HG02623 (cell line): ENCODE results near the gene SMU1.
"Not testable (repeated sequence)": the region's sequence is repeated elsewhere in the genome, so short reads cannot be mapped to it uniquely, and the experiment has no call there.

ENCODE experiments used
- ATAC-seq: cut with Tn5 transposase; IDR thresholded peaks from one replicate; pipeline ENCODE4 v1.9.1; 2021; ENCODE audit warnings: moderate library complexity; ENCODE audit not compliant: unreplicated experiment

SMU1 gene

DNA sequence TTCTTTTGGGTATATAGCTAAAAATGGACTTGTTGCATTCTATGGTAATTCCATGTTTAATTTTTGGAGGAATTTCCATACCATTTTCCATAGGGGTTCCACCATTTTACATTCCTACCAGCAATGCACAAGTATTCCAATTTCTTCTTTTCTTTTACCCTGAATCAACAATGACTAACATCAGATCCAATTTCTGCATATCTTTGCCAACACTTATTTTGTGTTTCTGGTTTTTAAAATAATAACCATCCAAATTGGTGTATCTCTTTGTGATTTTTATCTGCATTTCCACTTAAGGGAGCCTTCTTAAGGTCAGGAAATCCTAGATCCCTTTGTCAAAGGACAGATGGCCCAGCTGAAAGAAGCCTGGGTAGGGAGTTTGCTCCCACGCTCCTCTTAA, 29.5 kb upstream of the SMU1 start:
- no peak for ATAC-seq

DNA sequence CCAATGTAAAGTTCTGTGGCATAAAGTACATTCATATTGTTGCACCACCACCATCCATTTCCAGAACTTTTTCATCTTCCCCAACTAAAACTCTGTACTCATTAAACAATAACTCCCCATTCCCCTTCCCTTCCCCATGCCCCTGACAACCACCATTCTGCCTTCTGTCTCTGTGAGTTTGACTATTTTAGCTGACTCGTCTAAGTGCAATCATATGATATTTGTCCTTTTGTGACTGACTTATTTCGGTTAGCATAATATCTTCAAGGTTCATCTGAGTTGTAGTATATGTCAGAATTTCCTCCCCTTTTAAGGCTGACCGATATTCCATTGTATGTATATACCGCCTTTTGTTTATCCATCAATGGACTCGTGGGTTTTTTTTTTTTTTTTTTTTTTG, 29.0 kb upstream of the SMU1 start:
- ATAC-seq: no peak

DNA sequence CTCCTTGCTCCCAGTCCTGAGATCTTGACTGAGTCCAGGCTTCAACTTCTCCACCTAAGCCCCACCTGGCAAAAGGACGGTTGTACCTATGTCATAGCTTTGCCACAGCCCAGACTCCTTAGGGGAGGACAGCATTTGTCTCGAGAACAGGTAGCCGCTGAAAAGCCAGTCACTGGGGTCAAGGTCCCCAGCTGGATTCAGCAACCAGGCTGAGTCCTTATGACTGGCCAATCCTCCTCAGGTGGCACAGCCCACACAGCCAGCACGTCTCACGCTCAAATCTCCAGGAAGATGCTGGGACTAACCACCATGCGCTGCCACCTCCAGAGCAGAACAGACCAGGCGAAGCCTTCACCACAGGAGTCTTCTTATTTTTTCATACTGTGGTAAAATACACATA, 27.9 kb upstream of the SMU1 start:
- no peak for ATAC-seq

DNA sequence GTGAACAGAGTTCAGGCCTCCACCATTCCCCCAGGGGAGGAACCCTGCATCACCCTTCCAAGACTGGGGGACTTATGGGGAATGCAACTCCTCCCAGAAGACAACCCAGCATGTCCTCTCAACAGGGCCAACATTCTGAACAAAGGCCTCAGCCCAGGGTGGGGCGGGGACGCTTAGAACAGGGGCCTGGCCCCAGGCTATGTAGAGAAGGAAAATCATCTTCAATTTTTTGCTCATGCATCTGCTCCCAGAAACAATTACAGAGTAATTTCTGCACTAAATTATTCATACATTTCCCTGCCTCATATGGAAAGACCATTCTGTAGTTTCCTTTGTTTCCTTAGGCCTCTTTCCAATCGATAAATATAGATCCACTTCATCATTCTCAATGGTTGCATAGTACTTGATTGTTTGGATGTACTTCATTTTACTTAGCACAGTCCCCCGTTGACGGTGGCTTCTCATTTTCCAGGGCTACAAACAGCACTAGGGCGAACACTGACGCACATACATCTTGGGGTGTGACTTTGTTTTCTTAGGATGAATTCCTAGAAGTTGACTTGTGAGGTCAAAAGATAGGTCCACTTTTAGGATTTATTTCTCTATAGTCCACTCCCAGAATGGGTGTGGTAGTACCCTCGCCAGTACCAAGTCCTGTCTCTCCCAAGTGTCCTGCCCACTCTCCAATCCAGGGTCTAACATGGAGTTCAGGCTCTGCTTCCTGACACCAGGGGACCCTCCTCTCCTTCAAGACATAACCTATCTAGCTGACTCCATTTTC, 27.2 kb upstream of the SMU1 start:
- no peak for ATAC-seq

DNA sequence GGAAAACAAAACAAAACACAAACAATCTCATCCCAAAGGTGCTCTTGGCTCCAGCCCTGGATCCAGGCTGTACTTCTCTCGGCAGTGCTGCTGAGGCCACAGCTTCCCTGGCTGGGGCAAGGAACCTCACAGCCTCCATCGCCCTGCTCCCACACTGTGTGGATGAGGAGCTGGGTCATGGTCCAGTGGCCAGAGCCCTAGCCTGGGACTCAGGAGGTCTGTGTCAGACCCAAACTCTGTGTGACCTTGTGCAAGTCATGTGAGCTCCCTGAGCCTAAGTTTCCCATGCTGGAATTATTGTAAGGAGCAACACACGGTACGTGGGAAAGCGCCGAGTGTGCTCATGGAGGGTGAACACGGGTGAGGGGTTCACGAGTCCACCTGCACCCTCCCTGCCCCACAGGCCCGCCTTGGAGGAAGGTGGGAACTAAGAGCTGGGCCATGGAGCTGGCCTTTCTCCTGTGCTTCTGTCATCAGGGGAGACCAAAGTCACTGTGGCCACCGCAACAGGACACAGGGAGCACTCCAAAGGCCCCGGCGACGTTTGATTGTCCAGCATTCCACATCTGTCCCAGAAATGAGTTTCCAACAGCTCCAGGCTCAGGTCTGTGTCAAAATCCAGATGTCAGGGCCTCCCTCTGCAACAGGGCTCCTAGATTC, 26.2 kb upstream of the SMU1 start:
- ATAC-seq: no peak

DNA sequence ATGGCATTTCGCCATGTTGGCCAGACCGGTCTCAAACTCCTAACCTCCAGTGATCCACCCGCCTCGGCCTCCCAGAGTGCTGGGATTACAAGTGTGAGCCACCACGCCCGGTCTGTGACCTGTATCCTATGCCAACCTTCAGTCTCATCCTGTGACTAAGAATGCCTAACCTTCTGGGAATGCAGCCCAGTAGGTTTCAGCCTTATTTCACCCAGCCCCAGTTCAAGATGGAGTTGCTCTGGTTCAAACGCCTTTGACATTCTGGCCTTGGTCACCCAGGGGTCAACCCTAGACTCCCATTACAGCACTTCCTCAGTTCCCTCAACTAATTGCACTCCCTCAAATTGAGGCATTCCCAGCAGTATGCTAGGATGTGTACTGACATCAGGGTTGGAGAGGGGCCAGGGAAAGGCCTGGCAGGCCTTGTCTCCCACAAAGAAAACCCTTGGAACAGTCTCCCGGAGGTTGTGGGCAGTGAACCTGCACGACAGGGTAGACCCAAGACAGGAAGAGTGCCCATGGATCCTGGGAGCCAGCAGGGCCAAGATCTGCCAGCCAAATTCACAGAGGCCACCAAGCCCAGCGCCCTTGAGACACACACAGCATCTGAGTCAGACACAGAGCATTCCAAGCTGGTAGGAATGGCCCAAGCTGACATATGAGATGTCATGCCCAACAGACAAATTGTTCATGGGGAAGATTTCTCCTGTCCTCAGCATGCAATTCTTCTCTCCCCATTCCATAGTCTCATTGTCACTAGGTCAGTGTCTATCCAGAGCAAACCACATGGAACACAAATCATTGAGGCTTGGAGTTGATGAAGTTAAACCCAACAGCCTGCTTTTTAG, 24.9 kb upstream of the SMU1 start:
- ATAC-seq: no peak

DNA sequence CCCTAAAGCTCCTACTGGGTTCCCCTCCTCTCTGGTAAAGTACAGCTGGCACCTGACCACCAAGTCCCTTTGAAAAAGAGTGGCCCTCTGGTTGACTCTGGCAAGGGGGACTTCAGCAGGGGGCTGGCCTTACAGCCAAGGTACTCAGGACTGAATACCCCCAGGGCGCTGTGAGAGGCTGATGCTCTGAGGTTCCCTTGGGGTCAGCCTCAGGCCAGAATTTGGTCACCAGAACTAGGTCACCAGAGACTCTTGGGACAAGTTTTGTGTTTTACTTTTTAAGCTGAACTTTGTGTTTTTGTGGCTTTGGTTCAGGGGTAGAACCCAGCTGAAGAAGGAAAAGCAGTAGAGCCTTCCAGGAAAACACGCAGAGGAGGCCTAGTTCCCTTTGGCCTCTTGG, 23.3 kb upstream of the SMU1 start:
- ATAC-seq: no peak

DNA sequence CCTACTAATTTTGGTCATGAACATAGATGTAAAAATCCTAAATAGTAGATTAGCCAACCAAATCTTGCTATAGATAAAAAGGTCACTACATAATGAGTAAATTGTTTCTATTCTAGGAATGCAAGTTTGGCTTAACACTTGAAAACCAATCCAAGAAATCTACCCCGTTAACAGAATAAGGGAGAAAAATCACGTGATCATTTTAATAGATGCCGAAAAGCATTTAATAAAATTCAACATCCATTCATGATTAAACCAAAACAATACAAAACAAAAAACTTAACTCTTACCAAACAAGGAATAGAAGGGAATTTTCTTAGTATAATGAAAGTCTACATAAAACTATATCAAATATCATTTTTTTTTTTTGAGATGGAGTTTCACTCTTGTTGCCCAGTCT, 20.7 kb upstream of the SMU1 start:
- no peak for ATAC-seq

DNA sequence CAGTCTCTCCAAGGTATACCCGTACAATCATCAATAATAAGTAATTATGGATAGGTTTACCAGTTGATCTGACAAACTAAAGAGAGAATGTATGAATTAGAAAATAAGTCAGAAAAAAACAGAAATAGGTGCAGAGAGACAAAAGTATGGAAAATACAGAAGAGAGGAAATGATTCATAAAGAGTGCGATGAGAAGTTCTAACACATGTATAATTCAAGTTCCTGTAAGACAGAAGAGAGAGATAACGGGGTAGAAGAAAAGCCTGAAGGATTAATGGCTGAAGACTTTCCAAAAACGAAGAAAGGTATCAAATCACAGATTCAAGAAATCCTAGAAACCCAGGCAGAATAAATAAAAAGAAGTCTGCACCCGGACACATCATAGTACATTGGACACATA, 16.2 kb upstream of the SMU1 start:
- no peak for ATAC-seq

DNA sequence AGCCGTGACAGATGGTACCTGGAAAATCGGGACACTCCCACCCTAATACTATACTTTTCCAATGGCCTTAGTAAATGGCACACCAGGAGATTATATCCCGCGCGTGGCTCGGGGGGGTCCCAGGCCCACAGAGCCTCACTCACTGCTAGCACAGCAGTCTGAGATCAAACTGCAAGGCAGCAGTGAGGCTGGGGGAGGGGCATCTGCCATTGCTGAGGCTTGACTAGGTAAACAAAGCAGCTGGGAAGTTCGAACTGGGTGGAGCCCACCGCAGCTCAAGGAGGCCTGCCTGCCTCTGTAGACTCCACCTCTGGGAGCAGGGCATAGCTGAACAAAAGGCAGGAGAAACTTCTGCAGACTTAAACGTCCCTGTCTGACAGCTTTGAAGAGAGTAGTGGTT, 9.2 kb upstream of the SMU1 start:
- ATAC-seq: not testable (repeated sequence)

DNA sequence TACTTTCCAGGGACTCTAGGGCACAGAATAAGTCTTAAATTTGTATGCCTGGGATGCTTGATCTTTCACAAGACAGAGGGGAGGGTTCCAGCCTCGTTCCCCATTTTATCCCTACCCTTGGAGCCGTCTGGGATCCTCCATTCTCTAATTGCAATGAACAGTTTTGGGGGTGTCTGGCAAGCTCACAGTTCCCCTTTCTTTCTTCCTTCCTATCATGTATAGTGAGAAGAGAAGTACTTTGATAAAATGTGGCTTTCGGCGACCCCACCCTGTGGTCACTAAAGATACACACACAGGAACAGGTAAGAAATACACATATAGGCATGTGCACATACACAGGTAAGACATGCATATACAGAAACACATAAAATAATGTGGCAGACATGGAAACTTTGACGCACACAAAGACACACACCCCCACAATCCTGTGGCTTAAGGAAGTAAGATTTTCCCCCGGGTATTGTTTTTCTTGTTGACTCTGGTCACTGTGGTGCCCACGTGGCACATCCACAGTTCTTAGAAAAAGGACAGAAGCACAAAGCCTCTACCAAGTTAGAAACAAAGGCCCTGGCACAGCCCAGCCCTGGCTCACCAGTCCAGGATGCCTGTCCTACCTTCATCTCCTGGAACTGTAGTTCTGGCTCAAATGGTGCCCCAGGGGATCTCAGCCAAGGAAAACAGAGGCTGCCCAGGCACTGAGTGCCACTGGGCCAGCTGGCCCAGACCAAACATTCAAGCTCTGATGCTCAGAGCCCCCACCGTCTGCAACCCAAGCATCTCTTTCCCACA, 6.3 kb upstream of the SMU1 start:
- ATAC-seq: no peak

DNA sequence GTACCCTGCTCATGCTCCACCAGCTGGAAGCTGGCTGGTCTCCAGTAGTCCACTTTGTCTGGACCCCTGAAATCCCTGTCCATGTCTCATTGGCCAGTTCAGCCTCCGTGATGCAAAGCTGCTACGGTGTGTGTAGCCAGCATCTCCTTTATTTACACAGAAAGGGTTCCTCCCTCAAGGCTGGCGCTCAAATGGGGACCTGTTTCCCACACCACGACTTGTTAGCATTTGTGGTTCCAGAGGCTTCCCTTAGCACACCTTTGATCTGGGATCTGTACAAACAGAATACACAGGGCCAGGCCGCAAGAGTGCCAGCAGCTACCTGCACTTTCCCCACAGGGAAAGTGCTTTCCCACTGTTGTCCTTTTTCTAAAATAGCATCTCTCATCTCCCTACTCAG, 5.7 kb upstream of the SMU1 start:
- no peak for ATAC-seq

DNA sequence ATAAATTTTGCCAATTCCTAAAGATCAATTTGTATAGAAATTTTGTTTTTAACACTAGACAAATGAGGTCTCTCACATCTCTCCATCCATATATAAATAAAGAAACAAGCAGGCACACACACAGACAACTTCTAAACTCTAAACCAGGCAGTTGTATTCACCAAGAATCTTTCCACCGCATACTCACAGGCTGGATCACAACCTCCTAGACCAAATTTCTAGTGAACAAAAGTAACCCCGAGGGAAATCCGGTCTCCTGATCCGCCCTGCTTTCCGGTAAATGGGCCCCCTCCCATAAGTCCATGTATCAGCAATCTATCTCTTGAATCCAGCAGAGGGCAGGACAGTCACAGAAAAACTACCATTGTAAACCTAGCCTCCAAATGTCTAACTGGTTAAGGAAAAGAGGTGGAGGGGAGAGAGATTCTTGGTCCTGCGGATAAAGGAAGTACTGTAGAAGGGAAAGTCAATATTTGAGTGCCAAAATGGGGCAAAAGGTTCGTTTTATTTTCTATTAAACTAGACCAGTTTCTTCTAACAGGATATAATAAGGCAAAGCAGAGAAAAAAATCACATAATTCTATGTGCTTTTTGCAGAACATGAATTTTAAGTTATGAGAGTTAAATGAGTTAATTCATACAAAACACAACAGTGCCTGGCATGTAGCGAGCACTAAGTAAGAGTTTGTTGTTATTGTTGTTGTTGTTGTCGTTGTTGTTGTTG, 4.8 kb upstream of the SMU1 start:
- peak; percentile 47 for ATAC-seq

DNA sequence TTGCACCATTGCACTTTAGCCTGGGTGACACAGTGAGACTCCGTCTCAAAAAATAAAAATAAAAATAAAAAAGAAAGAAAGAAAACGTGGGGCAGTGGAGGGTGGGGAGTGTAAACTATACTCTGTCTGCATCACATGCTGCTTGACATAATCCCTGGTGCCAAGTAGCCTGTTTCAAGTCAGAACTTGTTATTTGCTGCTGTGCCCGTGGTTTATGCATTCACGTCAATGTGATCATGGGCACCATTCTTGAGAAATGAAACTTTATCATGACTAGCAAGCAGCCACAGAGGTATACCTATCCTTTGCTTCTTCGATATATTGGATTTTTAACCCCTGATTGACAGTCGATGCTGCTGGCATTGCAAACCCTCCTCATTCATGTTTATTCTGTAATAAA, 4.1 kb upstream of the SMU1 start:
- no peak for ATAC-seq

DNA sequence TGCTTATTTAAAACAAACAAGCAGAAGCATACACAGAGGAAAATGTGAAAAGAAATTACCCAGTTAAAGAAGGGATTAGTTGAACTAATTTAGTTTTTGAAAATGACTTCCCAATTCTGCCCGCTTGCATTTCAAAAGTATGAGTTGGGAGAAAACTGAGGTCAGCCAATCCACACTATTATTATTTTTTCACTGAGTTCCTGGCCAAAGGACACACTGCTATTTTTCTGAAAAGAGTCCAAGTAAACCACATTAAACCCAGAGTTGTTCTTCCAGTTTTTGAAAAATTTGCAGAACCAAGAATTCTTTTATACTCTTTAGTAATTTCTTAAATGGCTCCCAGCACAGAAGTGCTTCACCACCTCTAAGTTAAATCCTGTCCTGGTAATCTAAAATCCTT, 7.5 kb downstream of the SMU1 start:
- ATAC-seq: no peak

DNA sequence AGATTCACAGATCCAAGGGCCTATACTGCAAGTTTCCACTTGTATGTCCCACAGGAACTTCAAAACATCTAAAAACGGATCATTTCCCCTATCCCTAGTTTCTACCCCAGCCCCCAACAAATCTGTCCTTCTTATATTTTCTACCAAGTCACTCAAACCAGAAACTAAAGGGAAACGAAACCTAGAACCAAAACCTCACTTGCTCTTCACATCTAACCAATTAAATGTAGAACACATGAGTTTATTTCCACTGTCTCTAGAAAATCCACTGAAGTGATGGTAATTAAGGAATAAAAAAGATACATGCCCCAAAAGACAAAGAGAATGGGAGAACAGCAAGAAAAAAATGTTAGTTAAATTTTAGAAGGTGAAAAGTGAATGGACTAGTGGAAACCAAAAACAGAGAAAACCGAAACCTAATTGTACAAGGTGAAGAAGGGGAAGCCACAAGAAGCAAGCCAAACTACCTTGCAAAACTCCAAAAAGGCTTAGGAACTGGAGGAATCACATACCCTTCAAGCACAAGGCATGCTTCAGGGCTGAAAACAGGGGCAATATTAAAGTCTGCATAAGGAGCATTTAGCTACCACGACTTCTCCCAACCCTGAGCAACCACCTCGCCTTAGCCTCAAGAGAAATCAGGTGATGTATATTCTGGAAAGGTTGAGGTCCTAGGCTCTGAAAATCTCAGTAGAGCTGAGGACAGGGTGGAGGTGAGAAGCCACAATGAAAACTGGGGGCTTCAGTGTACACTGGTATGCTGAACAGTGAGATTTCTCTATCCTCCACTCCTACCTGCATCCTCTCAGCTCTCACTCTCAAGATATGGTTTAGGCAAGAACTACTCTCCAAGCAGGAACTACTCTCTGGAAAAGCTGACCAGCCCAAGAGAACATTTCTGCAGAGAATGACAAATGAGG, 11.1 kb downstream of the SMU1 start:
- peak; percentile 80 for ATAC-seq

DNA sequence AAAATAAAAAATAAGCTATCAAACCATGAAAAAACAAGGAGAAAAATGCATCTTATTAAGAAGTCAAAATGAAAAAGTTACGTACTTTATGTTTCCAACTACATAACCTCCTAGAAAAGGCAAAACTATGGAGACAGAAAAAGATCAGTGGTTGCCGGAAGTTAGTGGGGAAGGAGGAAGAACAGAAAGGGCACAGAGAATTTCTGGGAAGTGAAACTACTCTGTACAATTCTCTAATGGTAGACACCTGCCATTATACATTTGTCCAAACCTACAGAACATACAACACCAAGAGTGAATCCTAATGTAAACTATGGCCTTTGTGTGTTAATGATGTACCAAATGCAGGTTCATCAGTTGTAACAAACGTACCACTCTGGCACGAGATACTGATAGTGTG, 25.3 kb downstream of the SMU1 start:
- no peak for ATAC-seq

DNA sequence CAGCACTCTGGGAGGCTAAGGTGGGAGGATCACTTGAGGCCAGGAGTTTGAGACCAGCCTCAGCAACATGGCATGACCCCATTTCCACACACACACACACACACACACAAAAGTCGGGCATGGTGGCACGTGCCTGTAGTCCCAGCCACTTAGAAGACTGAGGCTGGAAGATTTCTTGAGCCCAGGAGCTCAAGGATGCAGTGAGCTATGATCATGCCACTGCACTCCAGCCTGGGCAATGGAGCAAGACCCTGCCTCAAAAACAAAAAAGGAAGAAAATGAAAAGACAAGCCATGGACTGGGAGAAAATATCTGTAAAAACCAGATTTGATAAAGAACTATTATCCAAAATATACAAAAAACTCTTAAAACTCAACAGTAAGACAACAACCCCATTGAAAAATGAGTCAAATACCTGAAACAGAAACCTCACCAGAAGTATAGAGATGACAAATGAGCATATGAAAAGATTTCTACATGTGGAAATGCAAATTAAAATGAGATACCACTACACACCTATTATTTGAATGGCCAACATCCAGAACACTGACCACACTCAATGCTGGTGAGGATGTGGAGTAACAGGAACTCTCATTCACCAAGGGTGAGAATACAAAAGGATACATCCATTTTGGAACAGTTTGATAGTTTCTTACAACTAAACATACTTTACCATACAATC, 26.7 kb downstream of the SMU1 start:
- peak; percentile 69 for ATAC-seq

DNA sequence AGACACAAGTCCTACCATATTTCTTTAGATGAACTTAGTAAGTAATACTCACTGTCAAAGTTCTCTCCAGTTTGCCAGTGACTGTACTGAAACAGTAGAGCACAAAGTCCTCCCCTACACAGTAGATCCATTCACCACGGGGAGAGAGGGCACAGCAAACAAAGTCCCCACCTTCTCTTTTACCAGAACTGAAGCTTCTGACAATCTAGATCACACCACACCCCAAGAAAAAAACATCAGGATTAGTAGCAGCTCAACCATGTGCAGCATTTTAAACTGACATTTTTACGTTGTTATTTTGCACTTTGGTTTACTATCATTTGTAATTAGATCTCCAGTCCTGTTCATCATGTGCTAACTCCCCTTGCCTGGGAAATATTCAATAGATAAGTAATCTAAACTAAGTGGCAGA, 28.4 kb downstream of the SMU1 start:
- no peak for ATAC-seq
